ENCODE data around the gene RNF168.

GRCh38 chr3:196506687-196507086, 3.1 kb upstream of the RNF168 start:
- TF ChIP-seq CTCF (IDR thresholded peaks at IDR 0.05), result no peak
- no peak for TF ChIP-seq POLR2AphosphoS5 (IDR thresholded peaks at IDR 0.05)
- no peak for TF ChIP-seq POLR2A (IDR thresholded peaks at IDR 0.05)
